Activated gamma-delta T cell treated with anti-CD3 and anti-CD28 coated beads, Interleukin-2, amount 50 U/mL, for 16 hours (primary cell): Measurements from ENCODE around the gene IFNA10.
"Not testable (repeated sequence)": the region's sequence is repeated elsewhere in the genome, so short reads cannot be mapped to it uniquely, and the experiment has no call there.

Source experiments
- DNase-seq: peaks from one replicate; pipeline ENCODE4 v3.0.0-alpha.2; 2020; ENCODE audit warnings: low read depth

The IFNA10 gene

GRCh38 chr9:21207043-21207442 is at the start of gene IFNA10:
TSS of gene IFNA10 (minus strand) at chr9:21207143. CDS start at chr9:21207097, 46 bp downstream.
- not testable (repeated sequence) for DNase-seq

GRCh38 chr9:21255538-21256212 is 48.7 kb upstream of the IFNA10 start:
- no peak for DNase-seq

- no peak for DNase-seq
These were observed 46.0 kb upstream of the IFNA10 start for GRCh38 chr9:21252721-21253547.

- no peak for DNase-seq
These were observed 44.7 kb upstream of the IFNA10 start for GRCh38 chr9:21251638-21252037.

GRCh38 chr9:21251190-21251589 is 44.2 kb upstream of the IFNA10 start:
- DNase-seq, result no peak

- no peak for DNase-seq
These were observed 37.9 kb upstream of the IFNA10 start for GRCh38 chr9:21244836-21245235.

- no peak for DNase-seq
These were observed 33.0 kb upstream of the IFNA10 start, which contains the start of gene IFNA14 for GRCh38 chr9:21239911-21240310. TSS of gene IFNA14 (minus strand) at chr9:21240005. CDS start at chr9:21239935, 70 bp downstream.

GRCh38 chr9:21236360-21236714 is 29.4 kb upstream of the IFNA10 start:
- not testable (repeated sequence) for DNase-seq

GRCh38 chr9:21235468-21236359 is 28.8 kb upstream of the IFNA10 start:
- DNase-seq, result not testable (repeated sequence)

- no peak for DNase-seq
These were observed 27.3 kb upstream of the IFNA10 start for GRCh38 chr9:21234153-21234687.

GRCh38 chr9:21233258-21233657 is 26.3 kb upstream of the IFNA10 start:
- no peak for DNase-seq

- DNase-seq, result no peak
These were observed 21.2 kb upstream of the IFNA10 start, which contains the start of gene IFNA17 for GRCh38 chr9:21228122-21228521. TSS of gene IFNA17 (minus strand) at chr9:21228222. CDS start at chr9:21228173, 49 bp downstream.

GRCh38 chr9:21217211-21217610 is 10.3 kb upstream of the IFNA10 start, which contains the start of gene IFNA16:
TSS of gene IFNA16 (minus strand) at chr9:21217311. CDS start at chr9:21217305, 6 bp downstream.
- DNase-seq, result not testable (repeated sequence)

GRCh38 chr9:21213411-21214326 is 6.7 kb upstream of the IFNA10 start:
- not testable (repeated sequence) for DNase-seq

GRCh38 chr9:21212160-21212559 is 5.2 kb upstream of the IFNA10 start:
- not testable (repeated sequence) for DNase-seq

GRCh38 chr9:21210782-21211181 is 3.8 kb upstream of the IFNA10 start:
- DNase-seq, result not testable (repeated sequence)

- DNase-seq, result no peak
These were observed 3.4 kb upstream of the IFNA10 start for GRCh38 chr9:21210311-21210710.

- DNase-seq, result no peak
These were observed 1.7 kb downstream of the IFNA10 start for GRCh38 chr9:21205204-21205603.

- not testable (repeated sequence) for DNase-seq
These were observed 4.8 kb downstream of the IFNA10 start, which contains the start of gene IFNA7 for GRCh38 chr9:21202105-21202504. TSS of gene IFNA7 (minus strand) at chr9:21202205. CDS start at chr9:21202165, 40 bp downstream.
